OCI-LY3 (cell line): ENCODE measurements around the gene DEFB110.

Experiments
- H2AFZ ChIP-seq: fragments of 200-600, 300-600 bp; shearing (Covaris generic); 2 replicates; pipeline ENCODE4 v1.6.0; 2014; ENCODE audit warnings: antibody characterized with exemption, low read depth, low read length
- H3K27ac ChIP-seq: fragments of 200-600, 300-600 bp; sonication (generic); 2 replicates; pipeline ENCODE4 v1.5.1; 2014; ENCODE audit warnings: mild to moderate bottlenecking, low read length, moderate library complexity, mixed read lengths
- H3K27me3 ChIP-seq: fragments of 200-600, 300-600 bp; sonication (generic); 2 replicates; pipeline ENCODE4 v1.6.1; 2014; ENCODE audit warnings: low read depth, low read length, mixed read lengths
- H3K36me3 ChIP-seq: fragments of 200-600, 300-600 bp; sonication (generic); replicated peaks from 2 replicates; pipeline ENCODE3; 2014; ENCODE audit warnings: low read depth, low read length, mixed read lengths
- H3K4me1 ChIP-seq: fragments of 300-600, 200-600 bp; sonication (generic); 2 replicates; pipeline ENCODE4 v1.6.1; 2014; ENCODE audit warnings: low read length, mixed read lengths
- H3K4me2 ChIP-seq: fragments of 200-600, 300-600 bp; sonication (generic); 2 replicates; pipeline ENCODE4 v1.6.1; 2014; ENCODE audit warnings: low read length, mixed read lengths
- H3K4me3 ChIP-seq: fragments of 300-600, 200-600 bp; sonication (generic); 2 replicates; pipeline ENCODE4 v1.5.1; 2014; ENCODE audit warnings: antibody characterized with exemption, mild to moderate bottlenecking, low read length, moderate library complexity
- H3K79me2 ChIP-seq: fragments of 300-600, 200-600 bp; shearing (Covaris generic); 2 replicates; pipeline ENCODE4 v1.6.1; 2014; ENCODE audit warnings: mild to moderate bottlenecking, low read length, mixed read lengths
- H3K9ac ChIP-seq: fragments of 300-600, 200-600 bp; shearing (Covaris generic); 2 replicates; pipeline ENCODE4 v1.6.0; 2014; ENCODE audit warnings: mild to moderate bottlenecking, low read length, moderate library complexity
- H3K9me3 ChIP-seq: fragments of 200-600, 300-600 bp; shearing (Covaris generic); 2 replicates; pipeline ENCODE4 v1.6.1; 2014; ENCODE audit warnings: low read length, mixed read lengths; ENCODE audit not compliant: insufficient read depth
- H4K20me1 ChIP-seq: fragments of 200-600, 300-600 bp; sonication (generic); 2 replicates; pipeline ENCODE4 v1.6.1; 2016; ENCODE audit warnings: low read length, mixed read lengths; ENCODE audit not compliant: insufficient read depth
- CTCF ChIP-seq: fragments of 200-600, 300-600 bp; sonication (generic); IDR thresholded peaks from 2 replicates; pipeline ENCODE4 v1.5.1; 2014; ENCODE audit warnings: antibody characterized with exemption, low read length, low read depth
- EZH2phosphoT487 ChIP-seq: fragments of 200-600 bp; shearing (Covaris generic); IDR thresholded peaks from 2 replicates; pipeline ENCODE4 v1.6.1; 2018; ENCODE audit warnings: antibody characterized with exemption, mixed run types, low read depth

The DEFB110 gene

GRCh38 chr6:50025258-50025657 is 3.5 kb upstream of the DEFB110 start:
- TF ChIP-seq CTCF: no peak
- TF ChIP-seq EZH2phosphoT487: no peak

GRCh38 chr6:50007819-50008218 is 14.0 kb downstream of the DEFB110 start:
- H3K36me3 ChIP-seq: no peaks in the 10 kb centered on the region
- no peaks in the 10 kb centered on the region for H3K4me1 ChIP-seq
- no peak overlapping the region for H3K4me2 ChIP-seq
- H4K20me1 ChIP-seq: no peaks in the 10 kb centered on the region
- TF ChIP-seq CTCF (no peak), EZH2phosphoT487 (no peak)
- H3K79me2 ChIP-seq: no peaks in the 10 kb centered on the region
- no peak overlapping the region for H3K27ac ChIP-seq
- H3K9me3 ChIP-seq: no peaks in the 10 kb centered on the region
- H3K27me3 ChIP-seq: no peaks in the 10 kb centered on the region
- H3K9ac ChIP-seq: no peak overlapping the region
- H3K4me3 ChIP-seq: no peak overlapping the region
- no peak overlapping the region for H2AFZ ChIP-seq

More at GRCh38 chr6:50025258-50025657, 3.5 kb upstream of the DEFB110 start:
- Histone ChIP-seq H3K36me3 (no peaks in the 10 kb centered on the region), H2AFZ (no peak overlapping the region; the same call in 1 of the 2 replicates), H3K9ac (no peak overlapping the region), H3K27ac (no peak overlapping the region), H3K4me2 (no peak overlapping the region), H3K4me1 (no peaks in the 10 kb centered on the region), H3K4me3 (no peak overlapping the region), H4K20me1 (no peaks in the 10 kb centered on the region), H3K27me3 (no peaks in the 10 kb centered on the region), H3K79me2 (no peaks in the 10 kb centered on the region), H3K9me3 (no peaks in the 10 kb centered on the region)

GRCh38 chr6:50003139-50003538 is 18.7 kb downstream of the DEFB110 start:
- H3K9me3 ChIP-seq: no peaks in the 10 kb centered on the region
- no peak overlapping the region for H3K4me3 ChIP-seq
- no peak overlapping the region for H3K4me2 ChIP-seq
- TF ChIP-seq EZH2phosphoT487 (no peak), CTCF (no peak)
- H2AFZ ChIP-seq: no peak overlapping the region
- H3K79me2 ChIP-seq: no peaks in the 10 kb centered on the region
- H3K4me1 ChIP-seq: no peaks in the 10 kb centered on the region
- H3K27ac ChIP-seq: no peak overlapping the region
- no peaks in the 10 kb centered on the region for H3K36me3 ChIP-seq
- no peak overlapping the region for H3K9ac ChIP-seq
- no peaks in the 10 kb centered on the region for H4K20me1 ChIP-seq
- H3K27me3 ChIP-seq: no peaks in the 10 kb centered on the region

DNA sequence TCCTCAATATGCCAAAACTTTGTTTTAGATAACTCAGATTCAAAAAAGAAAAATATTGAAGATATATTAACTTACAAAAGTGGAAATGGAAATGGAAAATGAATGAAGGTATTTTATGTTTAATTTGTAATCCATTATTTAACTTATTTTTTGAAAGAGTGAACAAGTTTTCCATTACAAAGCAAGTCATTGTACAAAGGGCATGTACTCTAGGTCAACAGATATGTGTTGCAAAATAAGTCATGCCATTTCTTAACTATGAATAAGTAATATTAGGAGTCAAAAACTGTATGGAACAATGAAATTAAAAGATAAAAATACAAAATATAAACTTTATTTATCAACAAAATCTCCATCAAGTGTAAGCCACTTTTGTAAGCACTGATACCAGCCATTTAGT is 26.5 kb downstream of the DEFB110 start:
- no peak overlapping the region for H3K4me2 ChIP-seq
- H3K9me3 ChIP-seq: no peaks in the 10 kb centered on the region

More for the DNA sequence above, 26.5 kb downstream of the DEFB110 start:
- TF ChIP-seq CTCF: no peak
- no peak for TF ChIP-seq EZH2phosphoT487
- Histone ChIP-seq H3K27ac (no peak overlapping the region), H4K20me1 (no peaks in the 10 kb centered on the region), H3K4me3 (no peak overlapping the region), H3K9ac (no peak overlapping the region), H3K79me2 (no peaks in the 10 kb centered on the region), H3K36me3 (no peaks in the 10 kb centered on the region), H3K4me1 (no peaks in the 10 kb centered on the region), H2AFZ (no peak overlapping the region), H3K27me3 (no peaks in the 10 kb centered on the region)
